GM19099 (cell line): ENCODE measurements around the gene MCRIP2.
A peak's percentile ranks its signal among the peaks of the same experiment; 100 is the strongest.

Experiments used
- POLR2A ChIP-seq: IDR thresholded peaks from 3 replicates; pipeline ENCODE4 v1.6.1; 2011; ENCODE audit warnings: low read depth; ENCODE audit not compliant: insufficient read length; ENCODE audit errors: extremely low read depth

The MCRIP2 gene

DNA sequence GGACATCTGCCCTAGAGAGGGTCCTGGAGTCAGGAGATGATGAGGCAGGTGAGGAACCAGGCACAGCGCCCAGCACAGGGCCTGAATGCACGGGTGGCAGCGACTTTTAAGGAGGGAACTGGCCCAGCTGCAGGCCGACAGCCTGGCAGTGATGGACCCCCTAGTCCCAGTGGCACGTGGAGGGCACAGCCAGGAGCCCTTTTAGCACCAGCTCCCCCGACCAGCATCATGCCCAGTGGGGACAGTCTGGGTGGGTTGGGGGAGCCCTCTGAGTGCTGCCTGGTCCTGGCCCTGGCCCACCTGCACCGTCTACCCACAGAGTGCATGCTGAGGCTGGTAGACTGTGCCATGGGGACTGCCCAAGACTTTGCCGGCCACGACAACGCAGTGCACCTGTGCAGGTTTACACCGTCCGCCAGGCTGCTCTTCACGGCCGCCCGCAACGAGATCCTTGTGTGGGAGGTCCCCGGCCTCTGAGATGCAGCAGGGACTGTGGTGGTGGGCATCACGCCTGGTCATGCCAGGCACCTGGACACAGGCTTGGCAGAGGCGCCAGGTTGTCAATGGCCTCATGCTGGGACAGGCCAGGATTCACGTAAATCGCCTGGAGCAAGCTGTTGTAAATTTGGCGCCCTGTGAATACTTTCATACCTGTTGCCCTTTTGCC, 25.6 kb downstream of the MCRIP2 start:
- TF ChIP-seq POLR2A = no peak

DNA sequence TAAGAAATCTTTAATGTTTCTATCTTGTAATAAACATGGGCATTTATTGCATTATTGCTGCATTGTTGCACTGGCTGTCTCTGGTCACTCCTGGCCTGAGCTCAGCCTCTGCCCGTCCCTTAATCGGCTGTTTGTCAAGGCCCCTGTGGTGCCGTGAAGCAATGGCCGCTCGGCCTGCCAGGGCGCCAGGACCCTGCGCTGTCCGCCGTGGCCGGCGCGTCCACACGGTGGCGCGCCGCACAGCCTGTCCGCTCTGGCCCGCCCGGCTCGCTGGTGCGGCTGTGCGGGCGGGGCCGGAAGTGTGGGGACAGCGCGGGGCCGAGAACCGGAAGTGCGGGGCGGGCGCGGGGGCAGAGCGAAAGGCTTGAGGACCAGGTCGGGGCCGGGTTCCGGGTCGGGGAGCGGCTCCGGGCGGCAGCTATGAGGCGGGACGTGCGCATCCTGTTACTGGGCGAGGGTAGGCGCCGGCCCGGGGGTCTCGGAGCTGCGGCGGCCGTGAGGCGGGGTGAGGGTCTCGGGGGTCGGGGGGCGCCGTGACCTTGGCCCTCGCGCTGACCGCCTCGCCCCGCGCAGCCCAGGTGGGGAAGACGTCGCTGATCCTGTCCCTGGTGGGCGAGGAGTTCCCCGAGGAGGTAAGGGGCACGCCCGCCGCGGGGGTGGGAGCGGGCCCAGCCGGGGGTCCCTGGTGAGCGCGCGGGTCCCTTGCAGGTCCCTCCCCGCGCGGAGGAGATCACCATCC, 26.3 kb downstream of the MCRIP2 start, which contains the start of gene RHOT2:
RHOT2 (plus strand) TSS at position 353 of the 739 bp plus-strand sequence; CDS start at position 421, 68 bp downstream.
- TF ChIP-seq POLR2A = peak; percentile 96

DNA sequence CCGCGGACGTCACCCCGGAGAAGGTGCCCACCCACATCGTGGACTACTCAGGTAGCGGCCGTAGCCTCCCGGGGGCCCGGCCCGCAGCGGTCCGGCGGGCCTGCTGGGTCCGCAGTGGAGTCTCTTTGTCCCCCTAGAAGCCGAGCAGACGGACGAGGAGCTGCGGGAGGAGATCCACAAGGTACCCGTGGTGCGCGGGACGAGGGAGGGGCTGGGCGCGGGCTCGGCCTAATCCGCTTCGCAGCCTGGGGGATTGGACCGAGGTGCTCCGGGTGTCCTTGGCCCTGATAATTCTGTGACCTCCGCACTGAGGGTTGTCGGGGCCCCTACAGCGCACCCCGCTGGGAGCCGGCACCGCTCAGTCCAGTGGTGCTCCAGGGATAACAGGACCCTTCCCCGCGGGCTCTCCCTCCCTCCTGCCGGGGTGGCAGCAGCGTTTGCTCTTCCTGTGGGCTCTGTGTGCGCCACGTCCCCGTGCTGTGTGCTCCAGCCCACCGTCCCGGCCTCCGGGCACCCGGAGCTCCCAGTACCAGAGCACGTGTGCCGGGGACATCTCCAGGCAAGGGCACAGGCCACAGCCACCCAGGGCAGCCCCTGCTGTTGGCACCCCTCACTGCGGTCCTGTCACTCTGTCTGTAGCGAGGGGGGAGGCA, 27.0 kb downstream of the MCRIP2 start:
- no peak for TF ChIP-seq POLR2A

DNA sequence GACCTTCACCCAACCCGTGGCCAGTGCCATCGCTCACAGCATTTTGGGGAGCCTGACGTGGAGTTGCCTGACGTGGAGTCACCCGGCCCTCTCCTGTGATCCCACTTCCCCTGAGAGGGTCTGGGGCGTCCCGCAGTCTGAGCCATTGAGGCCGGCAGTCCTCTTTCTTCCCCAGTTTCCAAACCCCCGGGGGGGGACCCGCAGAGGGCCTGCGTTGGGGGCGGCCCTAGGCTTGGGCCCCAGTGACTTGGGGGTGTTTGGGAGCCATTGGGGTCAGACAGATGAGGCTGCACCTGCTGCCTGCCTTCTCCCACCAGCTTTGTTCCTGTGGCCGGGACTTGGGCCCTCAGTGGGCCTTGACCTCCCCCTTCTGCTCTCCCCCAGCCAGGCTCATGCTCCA, 28.0 kb downstream of the MCRIP2 start:
- no peak for TF ChIP-seq POLR2A

DNA sequence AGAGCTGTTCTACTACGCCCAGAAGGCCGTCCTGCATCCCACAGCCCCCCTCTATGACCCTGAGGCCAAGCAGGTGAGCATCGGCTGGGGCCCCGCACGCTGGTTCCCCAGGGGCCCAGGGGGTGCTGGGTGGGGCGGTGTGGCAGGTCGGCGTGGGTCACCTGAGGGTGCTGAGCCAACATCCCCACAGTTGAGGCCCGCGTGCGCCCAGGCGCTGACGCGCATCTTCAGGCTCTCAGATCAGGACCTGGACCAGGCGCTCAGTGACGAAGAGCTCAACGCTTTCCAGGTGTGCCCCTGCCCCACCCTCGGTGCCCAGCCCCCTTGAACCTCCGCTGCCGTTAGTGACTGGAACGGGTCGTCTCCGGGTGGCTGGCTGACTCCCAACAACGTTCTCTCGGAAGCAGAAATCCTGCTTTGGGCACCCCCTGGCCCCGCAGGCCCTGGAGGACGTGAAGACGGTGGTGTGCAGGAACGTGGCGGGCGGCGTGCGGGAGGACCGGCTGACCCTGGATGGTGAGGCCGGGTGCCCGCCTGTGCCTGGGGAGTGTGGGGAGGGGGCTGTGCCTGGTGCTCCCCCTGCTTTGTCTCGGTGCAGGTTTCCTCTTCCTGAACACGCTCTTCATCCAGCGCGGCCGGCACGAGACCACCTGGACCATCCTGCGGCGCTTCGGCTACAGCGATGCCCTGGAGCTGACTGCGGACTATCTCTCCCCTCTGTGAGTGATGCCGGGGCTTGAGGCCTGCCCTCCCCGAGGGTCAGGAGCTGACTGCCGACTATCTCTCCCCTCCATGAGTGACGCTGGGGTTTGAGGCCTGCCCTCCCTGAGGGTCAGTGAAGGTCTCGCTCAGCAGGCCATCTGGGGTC, 29.1 kb downstream of the MCRIP2 start:
- no peak for TF ChIP-seq POLR2A

DNA sequence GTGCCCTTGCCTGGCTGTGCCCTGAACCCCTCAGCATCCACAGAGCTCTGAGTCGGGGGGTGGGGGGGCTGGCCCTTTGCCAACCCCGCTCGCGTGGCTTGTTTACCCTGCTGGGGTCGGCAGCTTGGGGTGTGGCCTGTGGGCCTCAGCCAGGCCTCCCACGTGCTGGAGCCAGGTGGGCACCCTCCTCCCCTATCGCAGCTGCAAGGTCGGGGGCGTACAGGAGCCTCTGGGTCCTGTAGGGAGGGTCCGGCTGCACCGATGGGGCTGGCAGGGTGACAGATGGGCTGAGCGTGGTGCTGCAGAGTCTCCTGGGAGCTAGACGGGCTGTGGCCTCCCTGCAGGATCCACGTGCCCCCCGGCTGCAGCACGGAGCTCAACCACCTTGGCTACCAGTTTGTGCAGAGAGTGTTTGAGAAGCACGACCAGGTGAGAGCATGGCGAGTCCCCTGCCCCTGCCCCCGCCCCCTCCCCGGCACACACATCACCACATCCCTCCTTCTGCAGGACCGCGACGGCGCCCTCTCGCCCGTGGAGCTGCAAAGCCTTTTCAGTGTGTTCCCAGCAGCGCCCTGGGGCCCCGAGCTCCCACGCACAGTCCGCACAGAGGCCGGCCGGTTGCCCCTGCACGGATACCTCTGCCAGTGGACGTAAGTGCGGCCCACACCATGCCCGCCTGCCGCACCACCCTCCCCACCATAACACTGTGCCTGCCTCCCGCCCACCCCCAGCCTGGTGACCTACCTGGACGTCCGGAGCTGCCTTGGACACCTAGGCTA, 29.9 kb downstream of the MCRIP2 start:
- TF ChIP-seq POLR2A = no peak

DNA sequence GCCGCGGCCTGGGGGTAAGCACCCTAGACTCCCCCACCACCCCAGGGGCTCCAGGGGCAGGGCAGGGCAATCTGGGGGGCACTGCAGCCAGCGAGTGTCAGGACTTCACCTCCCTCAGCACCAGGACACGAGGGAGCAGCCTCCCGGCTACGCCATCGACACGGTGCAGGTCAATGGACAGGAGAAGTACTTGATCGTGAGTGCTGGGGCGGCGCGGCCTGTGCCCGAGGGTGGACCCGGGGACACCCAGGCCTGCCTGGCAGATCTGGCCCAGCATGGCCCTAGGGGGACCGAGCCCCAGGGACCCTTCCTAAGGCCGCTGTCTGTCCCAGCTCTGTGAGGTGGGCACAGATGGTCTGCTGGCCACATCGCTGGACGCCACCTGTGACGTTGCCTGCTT, 30.7 kb downstream of the MCRIP2 start:
- TF ChIP-seq POLR2A = no peak

DNA sequence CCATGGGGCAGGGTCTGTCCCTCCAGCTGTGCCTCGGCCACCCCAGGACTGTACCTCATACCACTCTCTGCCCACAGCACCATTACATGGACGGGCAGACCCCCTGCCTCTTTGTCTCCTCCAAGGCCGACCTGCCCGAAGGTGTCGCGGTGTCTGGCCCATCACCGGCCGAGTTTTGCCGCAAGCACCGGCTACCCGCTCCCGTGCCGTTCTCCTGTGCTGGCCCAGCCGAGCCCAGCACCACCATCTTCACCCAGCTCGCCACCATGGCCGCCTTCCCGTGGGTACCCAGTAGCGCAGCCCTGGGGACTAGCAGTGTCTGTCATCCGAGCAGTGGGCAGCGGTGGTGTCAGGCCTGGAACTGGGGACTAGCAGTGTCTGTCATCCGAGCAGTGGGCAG, 31.2 kb downstream of the MCRIP2 start:
- no peak for TF ChIP-seq POLR2A

DNA sequence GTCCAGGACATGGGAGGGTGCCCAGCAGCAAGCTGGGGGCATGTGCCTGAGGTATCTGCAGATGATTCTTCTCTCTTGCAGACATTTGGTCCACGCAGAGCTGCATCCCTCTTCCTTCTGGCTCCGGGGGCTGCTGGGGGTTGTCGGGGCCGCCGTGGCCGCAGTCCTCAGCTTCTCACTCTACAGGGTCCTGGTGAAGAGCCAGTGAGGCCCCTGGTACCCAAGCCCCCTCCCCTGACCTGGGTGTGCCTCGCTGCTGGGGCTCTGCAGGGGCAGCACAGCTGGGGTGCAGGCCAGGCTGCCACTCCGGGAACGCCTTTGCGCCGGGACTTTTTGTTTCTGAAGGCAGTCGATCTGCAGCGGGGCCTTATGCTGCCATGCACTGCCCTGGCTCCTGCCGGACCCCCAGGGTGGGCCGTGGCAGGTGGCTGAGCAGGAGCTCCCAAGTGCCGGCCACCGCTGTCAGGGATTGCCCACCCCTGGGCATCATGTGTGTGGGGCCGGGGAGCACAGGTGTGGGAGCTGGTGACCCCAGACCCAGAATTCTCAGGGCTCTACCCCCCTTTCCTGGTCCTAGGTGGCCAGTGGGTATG, 31.9 kb downstream of the MCRIP2 start:
- TF ChIP-seq POLR2A = no peak

DNA sequence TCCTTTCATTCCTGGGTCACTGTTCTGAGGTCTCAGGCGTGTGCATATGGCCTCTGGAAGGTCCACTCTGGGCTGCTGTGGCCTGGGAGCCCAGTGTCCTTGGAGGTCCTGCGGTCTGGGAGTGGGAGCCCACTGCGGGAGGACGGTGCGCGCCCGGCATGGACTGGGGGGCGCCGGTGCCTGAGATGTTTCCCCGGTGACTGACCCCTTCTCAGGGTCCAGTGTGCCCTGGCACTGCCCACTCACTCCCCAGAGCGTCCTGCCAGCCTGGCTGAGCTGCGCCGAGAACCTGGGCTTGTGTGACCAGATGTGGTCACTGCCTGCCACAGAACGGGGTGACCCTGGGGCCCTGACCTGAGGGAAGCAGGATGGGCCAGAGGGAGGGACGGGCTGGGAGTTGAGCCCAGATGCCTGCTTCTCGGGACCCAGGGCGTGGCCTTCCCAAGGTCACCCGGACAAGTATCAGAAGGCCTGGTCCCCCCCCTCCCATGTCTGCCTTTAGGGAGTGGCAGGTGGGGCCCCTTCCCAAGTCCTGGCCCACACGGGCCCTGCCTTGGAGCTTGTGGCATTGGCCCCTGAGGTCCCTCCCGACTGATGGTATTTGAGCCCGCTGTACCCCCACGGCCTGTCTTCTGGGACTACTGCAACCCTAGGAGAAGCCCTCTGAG, 32.7 kb downstream of the MCRIP2 start:
- TF ChIP-seq POLR2A = no peak

DNA sequence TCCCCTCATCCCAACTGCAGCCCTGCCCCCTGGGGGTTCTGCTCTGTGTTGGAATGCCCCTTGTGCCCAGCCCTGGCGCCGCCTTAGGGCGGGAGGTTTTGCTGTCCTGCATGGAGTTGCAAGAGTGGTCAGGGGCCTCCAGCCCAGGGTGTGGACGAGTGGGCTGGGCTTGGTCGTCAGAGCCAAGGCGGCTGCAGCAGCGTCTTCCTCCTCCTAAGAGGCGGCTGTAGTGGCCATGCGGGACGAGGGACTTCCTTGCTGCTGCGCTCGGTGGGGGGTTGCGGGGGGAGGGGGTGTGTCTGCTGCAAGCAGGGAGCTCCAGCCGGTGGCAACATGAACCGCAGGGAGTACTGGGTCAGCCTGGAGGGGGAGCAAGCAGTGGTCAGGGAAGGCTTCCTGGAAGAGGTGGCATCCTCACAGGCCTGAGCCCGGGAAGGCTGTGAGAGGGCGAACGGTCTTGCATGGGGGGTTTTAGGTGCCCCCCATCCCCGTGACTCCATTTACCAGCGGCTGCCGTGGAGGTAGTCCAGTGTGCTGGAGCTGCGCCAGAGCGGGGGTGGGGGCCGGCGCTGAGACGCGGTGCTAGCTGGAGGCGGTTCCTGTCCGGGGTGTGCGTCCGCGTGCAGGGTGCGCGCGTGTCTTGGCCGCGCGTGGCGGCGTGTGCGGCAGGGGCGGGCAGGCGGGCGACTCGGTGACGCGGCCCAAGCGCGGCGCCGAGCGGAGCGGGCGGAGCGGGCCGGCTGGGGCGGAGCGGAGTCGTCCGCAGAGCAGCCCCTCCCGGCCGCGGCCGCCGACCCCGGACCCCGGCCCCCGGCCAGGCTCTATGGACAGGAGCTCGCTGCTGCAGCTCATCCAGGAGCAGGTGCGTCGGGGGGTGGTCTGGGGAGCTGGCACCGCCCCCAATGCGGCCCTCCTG, 33.6 kb downstream of the MCRIP2 start, which contains the start of gene RHBDL1:
RHBDL1 (plus strand) TSS at position 704 of the 916 bp plus-strand sequence; CDS start at position 824, 120 bp downstream.
- no peak for TF ChIP-seq POLR2A

DNA sequence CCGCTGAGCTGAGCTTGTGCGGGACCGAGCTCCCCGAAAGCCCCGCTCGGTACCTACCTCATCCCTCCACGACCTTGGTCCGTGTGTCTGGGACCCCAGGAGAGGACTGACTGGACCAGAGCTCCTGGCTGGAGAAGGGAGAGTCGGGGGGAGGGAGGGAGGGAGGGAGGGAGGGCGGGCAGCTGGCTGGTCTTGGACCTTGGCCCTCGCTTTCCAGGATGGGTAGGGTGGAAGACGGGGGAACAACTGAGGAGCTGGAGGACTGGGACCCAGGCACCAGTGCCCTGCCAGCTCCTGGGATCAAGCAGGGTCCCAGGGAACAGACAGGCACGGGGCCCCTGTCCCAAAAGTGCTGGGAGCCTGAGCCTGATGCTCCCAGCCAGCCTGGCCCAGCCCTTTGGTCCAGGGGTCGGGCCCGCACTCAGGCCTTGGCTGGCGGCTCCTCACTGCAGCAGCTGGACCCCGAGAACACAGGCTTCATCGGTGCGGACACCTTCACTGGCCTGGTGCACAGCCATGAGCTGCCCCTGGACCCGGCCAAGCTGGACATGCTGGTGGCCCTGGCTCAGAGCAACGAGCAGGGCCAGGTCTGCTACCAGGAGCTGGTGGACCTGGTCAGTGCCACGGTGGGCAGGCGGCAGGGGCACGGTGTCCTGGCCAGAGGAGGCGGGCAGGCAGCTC, 34.4 kb downstream of the MCRIP2 start:
- TF ChIP-seq POLR2A = no peak
